HUDEP-2 (cell line): ENCODE data around the gene CROCC.
"Not testable (repeated sequence)": the region's sequence is repeated elsewhere in the genome, so short reads cannot be mapped to it uniquely, and the experiment has no call there.

Experiments
- DNase-seq, 76 experiments: peaks; one replicate each; lab custom pipeline; 2025; ENCODE audit not compliant: unreplicated experiment in 76 of 76; lab: John Stamatoyannopoulos, UW

CROCC gene

DNA sequence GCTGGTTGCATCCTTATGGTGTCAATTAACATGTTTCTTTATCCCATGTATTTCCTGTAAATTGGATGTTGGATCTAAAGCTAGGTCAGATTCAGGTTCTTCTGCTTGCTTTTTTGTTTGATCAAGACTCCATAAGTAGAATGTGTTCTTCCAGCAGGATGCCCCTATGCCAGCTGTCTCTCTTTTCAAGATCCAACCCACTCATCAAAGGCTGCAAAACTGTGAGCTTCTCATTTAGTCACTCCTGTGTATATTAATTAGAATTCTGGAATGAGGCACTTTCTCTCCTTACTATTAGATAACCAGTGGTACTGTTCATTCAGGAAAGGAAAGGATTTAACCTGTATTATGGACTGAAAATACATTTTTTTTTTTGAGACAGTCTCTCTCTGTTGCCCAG, 12.2 kb downstream of the CROCC start:
- DNase-seq: not testable (repeated sequence)

DNA sequence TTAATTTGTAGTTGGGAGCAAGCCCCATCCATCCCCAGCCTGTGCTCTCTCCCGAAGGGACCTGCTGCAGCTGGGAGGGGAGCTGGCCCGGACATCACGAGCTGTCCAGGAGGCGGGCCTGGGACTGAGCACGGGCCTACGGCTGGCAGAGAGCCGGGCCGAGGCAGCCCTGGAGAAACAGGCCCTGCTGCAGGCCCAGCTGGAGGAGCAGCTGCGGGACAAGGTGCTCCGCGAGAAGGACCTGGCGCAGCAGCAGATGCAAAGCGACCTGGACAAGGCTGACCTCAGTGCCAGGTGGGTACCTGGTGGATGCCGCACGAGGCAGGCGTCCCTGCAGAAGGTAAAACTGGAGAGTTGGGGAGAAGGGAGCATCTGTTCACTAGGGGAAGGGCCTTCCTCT, 14.8 kb downstream of the CROCC start:
- not testable (repeated sequence) for DNase-seq

DNA sequence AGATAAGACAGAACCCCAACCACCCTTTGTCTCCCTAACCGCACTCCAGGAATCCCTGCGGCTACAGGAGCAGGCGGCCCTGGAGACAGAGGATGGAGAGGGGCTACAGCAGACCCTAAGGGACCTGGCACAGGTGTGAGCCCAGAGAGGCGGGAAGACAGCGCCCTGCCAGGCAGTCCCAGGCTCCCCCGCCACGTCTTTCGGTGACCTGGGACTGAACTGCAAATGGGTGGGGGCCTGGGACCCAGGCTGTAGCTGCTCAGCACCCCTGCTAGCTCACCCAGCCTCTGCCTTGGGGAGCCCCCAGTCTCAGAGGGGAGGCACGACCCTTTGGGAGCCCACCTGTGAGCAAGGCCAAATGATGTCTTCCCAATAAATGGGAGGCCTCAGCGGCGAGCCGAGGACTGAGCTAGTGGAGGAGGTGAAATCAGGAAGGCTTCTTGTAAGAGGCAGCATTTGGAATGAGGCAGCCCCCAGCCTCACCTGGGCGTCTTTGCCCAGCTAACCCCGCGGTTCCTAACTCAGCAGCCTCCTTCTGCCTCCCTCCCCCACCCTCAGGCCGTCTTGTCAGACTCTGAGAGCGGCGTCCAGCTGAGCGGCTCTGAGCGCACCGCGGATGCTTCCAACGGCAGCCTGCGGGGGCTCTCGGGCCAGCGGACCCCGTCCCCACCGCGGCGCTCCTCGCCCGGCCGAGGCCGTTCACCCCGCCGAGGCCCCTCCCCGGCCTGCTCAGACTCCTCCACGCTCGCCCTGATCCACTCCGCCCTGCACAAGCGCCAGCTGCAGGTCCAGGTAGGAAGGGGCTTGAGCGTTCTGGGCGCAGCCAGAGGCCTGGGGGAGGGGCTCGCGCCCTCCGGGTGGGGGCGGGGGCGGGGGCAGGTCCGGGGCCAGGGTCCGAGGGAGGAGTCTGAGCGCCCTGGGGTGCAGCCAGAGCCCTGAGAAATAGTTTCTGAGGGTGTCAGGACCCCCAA, 16.9 kb downstream of the CROCC start:
- DNase-seq: no peak

DNA sequence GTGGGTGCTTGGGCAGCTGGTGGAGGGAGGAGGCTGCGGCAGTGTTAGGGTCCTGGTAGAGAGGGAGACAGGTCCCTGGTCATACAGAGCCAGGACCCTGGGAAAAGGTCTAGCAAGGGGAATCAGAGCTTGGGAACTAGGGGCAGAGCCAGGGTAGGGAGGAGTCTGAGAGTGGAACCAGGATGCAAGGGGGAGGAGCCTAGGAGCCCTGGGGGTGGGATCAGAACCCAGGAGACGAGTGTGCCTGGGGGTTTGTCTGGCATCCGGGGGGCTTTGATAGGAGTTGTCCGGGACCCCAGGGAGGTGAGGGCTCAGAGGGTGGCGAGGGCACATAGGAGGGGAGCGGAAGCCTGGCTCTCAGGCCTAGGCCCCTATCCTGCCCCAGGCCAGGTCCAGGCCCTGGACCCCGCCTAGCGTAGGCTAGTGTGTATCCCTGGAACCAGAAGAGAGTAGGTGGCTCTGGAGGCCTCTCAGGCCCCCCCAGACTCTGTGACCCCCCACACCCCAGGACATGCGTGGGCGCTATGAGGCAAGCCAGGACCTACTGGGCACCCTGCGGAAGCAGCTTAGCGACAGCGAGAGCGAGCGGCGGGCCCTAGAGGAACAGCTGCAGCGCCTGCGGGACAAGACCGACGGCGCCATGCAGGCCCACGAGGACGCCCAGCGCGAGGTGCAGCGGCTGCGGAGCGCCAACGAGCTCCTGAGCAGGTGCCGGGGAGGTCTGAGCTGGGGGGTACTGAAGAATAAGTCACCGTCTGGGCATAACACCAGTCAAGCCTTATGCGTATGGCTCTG, 17.9 kb downstream of the CROCC start:
- not testable (repeated sequence) for DNase-seq

DNA sequence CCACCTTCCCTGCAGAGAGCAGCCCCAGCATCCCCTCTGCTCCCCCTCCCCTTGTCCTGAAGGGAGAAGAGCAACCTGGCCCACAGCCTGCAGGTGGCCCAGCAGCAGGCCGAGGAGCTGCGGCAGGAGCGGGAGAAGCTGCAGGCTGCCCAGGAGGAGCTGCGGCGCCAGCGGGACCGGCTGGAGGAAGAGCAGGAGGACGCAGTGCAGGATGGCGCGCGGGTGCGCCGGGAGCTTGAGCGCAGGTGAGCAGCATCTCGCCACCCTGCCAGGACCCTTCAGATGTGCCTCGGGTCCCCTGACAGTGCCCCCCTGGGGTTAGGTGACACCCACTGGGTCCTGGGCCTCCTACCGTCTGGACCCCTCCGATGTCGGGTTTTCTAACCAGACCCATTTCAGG, 22.3 kb downstream of the CROCC start:
- DNase-seq: no peak

DNA sequence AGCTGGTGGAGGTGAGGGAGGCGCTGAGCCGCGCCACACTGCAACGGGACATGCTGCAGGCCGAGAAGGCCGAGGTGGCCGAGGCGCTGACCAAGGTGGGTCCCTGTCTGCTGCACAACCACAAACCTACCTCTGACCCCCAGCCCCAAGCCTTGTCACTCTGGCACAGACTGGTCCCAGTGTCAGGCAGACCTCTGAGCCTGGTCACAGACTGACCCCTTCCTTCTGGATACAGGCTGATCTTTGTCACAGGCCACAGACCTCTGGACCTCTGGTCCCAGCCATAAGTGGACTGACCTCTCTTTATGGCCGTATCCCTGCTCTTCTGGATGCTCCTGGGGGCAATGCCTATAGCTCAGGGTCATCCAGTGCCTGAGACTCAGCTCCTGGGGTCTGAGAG, 23.8 kb downstream of the CROCC start:
- not testable (repeated sequence) for DNase-seq

DNA sequence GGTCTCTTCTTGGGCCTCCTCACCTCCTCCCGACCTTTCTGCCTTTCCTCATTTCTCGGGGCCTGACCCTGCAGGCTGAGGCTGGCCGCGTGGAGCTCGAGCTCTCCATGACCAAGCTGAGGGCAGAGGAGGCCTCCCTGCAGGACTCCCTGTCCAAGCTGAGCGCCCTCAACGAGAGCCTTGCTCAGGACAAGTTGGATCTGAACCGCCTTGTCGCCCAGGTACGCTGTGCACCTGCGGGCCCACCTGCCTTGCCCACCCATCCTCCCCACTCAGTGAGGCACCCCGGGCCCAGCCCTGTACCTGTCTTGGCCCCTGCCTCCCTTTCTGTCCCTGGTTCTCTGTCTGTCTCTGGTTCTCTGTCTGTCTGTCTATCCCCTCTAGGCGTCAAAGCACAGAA, 24.5 kb downstream of the CROCC start:
- DNase-seq: not testable (repeated sequence)

DNA sequence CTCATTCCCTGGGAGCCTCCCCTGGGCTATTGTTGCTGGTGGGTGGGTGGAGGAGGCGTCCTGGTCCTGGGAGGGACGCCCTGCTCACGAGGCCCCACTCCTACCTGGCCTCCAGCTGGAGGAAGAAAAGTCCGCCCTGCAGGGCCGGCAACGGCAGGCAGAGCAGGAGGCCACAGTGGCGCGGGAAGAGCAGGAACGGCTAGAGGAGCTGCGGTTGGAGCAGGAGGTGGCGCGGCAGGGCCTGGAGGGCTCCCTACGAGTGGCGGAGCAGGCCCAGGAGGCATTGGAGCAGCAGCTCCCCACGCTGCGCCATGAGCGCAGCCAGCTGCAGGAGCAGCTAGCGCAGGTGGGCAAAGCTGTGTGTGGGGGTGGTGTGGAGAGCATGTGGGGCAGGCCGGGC, 24.9 kb downstream of the CROCC start:
- no peak for DNase-seq

DNA sequence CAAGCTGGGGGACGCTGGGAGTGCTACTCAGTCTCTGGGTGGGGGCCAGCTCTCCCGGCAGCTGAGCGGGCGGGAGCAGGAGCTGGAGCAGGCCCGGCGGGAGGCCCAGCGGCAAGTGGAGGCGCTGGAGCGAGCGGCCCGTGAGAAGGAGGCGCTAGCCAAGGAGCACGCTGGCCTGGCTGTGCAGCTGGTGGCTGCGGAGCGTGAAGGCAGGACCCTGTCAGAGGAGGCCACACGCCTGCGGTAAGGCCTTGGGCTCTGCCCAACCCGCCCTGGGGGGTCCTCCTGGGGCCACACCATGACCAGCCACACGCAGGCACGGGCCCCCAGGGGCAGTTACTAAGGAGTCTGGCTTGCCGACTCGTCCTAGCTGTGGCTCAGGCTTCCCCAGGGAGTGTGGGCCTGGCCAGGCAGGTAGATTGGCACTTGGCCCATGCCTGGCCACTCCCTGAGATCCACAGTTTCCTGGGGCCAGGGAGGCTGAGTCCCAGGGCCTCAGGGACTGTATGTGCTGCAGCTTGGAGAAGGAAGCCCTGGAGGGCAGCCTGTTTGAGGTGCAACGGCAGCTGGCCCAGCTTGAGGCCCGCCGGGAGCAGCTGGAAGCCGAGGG, 26.7 kb downstream of the CROCC start:
- DNase-seq: not testable (repeated sequence)

DNA sequence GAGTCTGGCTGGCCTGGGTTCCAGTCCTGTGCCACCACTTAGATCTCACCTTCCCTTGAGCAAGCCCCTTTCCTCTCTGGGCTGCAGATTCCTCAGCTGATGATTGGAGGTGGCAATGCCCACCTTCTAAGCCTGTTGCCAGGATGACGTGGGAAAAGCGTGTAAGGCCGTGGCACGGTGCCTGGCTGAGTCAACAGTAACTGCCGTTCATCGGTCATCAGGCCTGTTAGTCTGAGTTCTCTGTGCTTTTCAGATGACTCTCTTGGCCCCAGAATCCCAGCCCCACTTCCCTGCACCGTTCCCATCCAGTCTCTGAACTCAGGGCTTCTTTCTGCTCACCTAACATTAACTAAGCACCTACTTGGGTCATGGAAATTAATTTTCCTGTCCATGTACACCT, 27.3 kb downstream of the CROCC start:
- DNase-seq: not testable (repeated sequence)

DNA sequence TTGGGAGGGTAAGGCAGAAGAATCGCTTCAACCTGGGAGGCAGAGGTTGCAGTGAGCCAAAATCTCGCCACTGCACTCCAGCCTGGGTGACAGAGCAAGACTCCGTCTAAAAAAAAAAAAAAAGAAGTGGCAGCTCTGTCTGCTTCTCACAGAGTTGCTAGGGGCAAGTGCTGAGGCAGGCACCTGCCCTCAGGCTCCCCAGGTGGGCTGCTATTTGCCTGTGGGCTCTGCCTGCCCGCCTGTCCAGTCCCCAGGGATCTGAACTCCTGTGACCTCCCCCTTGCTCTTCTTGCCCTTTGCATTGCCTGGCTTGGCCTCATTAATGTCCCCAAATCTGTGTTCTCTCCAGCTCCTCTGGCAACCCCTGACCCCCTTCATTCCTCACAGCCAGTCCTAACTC, 30.6 kb downstream of the CROCC start:
- not testable (repeated sequence) for DNase-seq

DNA sequence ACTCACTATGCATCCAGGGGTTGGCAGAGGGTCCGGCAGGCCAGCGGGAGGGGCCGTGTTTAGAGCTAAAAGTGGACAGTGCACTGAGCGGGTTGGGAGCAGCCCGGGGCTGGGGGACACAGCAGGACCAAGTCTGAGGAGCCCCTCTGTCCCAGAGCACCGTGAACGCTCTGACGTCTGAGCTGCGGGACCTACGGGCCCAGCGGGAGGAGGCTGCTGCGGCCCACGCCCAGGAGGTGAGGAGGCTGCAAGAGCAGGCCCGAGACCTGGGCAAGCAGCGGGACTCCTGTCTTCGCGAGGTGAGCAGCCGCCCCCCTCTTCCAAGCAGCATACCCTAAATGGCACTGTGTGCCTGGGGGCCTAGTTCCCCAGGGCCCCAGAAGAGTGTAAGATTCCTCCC, 32.8 kb downstream of the CROCC start:
- DNase-seq: no peak

DNA sequence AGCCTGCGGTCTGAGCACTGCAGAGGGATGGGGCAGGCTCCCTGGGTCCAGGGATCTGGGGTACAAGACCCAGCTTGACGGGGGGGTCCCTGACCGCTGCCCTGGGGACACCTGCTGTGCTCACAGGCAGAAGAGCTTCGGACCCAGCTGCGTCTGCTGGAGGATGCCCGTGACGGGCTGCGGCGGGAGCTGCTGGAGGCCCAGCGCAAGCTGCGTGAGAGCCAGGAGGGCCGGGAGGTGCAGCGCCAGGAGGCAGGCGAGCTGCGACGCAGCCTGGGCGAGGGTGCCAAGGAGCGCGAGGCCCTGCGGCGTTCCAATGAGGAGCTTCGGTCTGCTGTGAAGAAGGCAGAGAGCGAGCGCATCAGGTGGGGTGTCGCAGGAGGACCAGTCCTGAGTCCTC, 33.5 kb downstream of the CROCC start:
- DNase-seq: no peak

DNA sequence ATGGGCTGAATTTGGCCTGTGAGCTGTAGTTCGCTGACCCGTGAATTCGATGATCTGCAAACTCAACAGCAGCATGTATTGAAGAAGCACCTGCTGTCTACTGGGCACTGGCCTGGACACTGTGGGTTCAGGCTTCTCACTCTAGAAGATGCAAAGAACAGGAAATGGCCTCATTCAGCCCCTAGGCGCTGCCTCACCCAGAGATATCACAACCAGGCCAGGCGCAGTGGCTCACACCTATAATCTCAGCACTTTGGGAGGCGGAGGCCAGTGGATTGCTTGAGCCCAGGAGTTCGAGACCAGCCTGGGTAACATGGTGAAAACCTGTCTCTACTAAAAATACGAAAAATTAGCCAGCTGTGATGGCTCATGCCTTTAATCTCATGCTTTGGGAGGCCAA, 35.0 kb downstream of the CROCC start:
- no peak for DNase-seq

DNA sequence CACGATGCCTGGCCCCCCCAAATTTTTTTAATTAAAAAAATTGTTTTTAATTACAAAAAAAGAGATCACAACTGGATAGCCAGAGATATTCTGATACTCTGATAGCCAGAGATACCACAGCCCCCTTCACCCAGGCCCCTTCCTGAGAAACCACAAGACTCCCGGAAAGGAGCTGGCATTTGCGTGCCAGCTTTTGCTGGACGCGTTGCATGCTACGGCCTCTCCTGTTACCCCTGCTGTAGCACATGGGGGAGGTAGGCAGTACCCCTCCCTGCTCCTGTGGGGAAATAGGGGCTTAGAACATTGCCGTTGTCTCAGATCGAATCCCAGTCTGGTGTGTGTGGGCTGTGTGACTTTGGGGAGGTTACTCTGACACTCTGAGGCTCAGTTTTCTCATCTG, 36.0 kb downstream of the CROCC start:
- no peak for DNase-seq

DNA sequence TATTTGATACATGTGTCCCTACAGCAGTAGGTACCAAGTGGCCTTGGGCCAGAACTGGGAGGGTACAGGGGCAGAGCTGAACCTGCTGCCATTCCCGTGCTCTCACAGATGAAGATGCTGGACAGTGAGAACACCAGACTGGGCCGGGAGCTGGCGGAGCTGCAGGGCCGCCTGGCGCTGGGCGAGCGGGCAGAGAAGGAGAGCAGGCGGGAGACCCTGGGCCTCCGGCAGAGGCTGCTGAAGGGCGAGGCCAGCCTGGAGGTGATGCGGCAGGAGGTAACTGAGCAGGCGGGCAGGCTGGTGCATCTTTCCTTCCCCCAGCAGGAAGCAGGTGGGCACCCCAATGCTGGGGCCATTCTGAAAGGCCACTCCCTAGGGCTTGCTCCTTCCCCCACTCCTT, 36.7 kb downstream of the CROCC start:
- DNase-seq: no peak

DNA sequence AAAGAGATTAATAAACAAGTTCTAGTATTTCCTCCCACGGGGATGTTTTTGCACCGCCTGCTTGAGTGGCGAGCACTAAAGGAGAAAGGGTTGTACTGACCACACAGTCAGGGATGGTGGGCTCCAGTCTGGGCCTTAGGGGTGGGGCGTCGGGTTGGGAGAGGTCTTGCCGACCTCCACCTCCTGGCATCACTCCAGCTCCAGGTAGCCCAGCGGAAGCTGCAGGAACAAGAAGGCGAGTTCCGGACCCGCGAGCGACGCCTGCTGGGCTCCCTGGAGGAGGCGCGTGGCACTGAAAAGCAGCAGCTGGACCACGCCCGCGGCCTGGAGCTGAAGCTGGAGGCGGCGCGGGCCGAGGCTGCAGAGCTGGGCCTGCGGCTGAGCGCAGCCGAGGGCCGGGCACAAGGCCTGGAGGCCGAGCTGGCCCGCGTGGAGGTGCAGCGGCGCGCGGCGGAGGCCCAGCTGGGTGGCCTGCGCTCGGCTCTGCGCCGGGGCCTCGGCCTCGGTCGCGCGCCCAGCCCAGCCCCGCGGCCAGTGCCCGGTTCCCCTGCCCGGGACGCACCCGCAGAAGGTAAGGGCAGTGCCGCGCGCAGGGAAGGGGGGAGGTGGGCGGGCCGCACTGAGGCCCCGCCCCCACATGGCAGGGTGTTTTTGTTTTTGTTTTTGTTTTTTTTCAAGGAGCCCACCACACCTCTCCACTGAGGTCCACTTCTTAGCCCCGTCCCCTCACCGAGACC, 39.0 kb downstream of the CROCC start:
- DNase-seq: peak in 72 of 76 experiments; percentile 20 to 85 (median 68)

DNA sequence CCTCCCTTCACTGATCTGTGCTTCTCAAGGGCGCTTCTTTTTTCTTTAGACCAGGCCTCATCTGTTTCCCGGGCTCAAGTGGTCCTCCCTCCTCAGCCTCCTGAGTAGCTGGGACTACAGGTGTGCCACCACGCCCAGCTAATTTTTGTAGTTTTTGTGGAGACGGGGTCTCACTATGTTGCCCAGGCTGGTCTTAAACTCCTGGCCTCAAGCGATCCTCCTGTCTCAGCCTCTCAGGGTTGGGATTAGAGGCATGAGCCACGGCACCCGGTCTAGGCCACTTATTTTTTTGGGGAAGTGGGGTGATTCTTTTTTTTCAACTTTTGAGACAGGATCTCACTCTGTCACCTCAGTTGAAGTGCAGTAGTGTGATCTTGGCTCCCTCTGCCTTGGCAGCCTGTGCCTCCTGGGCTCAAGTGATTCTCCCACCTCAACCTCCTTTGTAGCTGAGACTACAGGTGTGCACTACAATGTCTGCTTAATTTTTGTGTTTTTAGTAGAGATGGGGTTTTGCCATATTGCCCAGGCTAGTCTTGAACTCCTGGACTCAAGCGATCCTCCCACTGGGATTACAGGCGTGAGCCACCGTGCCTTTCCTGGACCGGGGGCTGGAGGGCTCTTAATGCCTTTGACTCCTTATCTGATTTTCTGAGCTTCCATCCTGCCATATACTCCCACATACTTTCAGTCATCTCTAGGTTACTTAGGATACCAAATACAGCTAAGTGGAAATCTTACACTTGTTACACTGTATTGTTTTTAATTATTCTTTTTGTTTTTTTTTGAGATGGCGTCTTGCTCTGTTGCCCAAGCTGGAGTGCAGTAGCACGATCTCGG, 39.8 kb downstream of the CROCC start:
- no peak for DNase-seq

DNA sequence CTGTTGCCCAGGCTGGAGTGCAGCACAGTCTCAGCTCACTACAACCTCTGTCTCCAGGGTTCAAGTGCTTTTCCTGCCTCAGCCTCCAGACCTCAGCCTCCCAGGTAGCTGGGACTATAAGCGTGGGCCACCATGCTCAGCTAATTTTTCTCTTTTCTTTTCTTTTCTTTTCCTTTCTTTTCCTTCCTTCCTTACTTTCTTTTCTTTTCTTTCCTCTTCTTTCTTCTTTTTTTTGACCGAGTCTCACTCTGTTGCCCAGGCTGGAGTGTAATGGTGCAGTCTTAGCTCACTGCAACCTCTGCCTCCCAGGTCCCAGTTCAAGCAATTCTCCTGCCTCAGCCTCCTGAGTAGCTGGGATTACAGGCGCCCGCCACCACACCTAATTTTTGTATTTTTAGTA, 42.4 kb downstream of the CROCC start:
- not testable (repeated sequence) for DNase-seq
